HepG2 (cell line): ENCODE results near the gene CIAO3. TPM values are rescaled to one million over a fixed set of nuclear protein-coding genes. Genes with fewer than 3 reads are reported as not detected.

Experiments
- ATAC-seq: fragments of 200-7000 bp; cut with Tn5 transposase; 3 replicates; pipeline ENCODE4 v1.9.1; 2020; ENCODE audit warnings: mild to moderate bottlenecking, moderate library complexity
- BruUV-seq: library from RNA; stranded (reverse); fragments of 400-500 nt; replicated peaks from 2 replicates; lab custom pipeline; 2021; lab: Mats Ljungman, UMichigan
- CTCF ChIA-PET: fragments of 300-600 bp; formaldehyde crosslinking; extraction: SDS; loops from one replicate; lab custom pipeline; 2021; ENCODE audit warnings: low total read pairs, inconsistent platforms, low intra/inter-chr PET ratio; lab: Yijun Ruan, JAX
- POLR2A ChIA-PET: fragments of 350-600 bp; sonication (Branson Sonifier 250); formaldehyde crosslinking; loops from one replicate; lab custom pipeline; 2020; ENCODE audit warnings: antibody characterized with exemption, inconsistent platforms; lab: Yijun Ruan, JAX
- DNase-seq: peaks from one replicate; pipeline ENCODE4 v3.0.0-alpha.2; 2015; ENCODE audit warnings: low spot score
- FAIRE-seq: peaks from 3 replicates; lab custom pipeline; 2011; peaks lifted over from hg19 to GRCh38; lab: Jason Lieb, UNC
- H2AFZ ChIP-seq: one replicate; pipeline ENCODE4 v1.6.1; 2011; ENCODE audit warnings: low read length, inconsistent platforms
- H3K27ac ChIP-seq: fragments of 300-600 bp; 3 replicates; pipeline ENCODE4 v1.8.0; 2011; ENCODE audit warnings: mixed run types, mild to moderate bottlenecking, mixed read lengths, low read length, inconsistent platforms; ENCODE audit not compliant: insufficient read depth; ENCODE audit errors: extremely low read length
- H3K27me3 ChIP-seq, 2 experiments: fragments of 200-600 bp in 1 of 2; 2 replicates in 1 of 2; 3 replicates in 1 of 2; pipeline versions ENCODE4 v1.6.0 to v1.8.0; 2011; ENCODE audit warnings: low read length in 2 of 2, mild to moderate bottlenecking in 2 of 2, moderate library complexity in 2 of 2, inconsistent platforms in 1 of 2; ENCODE audit not compliant: insufficient read depth in 2 of 2, control insufficient read depth in 1 of 2
- H3K36me3 ChIP-seq, 2 experiments: fragments of 200-600 bp in 1 of 2; replicated peaks in 1 of 2; 2 replicates in 1 of 2; 3 replicates in 1 of 2; pipeline versions ENCODE4 v1.5.1 to v1.8.0; 2011; ENCODE audit warnings: low read length in 2 of 2, inconsistent platforms in 1 of 2; ENCODE audit not compliant: insufficient read depth in 2 of 2, control insufficient read depth in 1 of 2
- H3K4me1 ChIP-seq: 2 replicates; pipeline ENCODE4 v1.5.1; 2012; ENCODE audit warnings: low read length, inconsistent platforms; ENCODE audit not compliant: insufficient read depth
- H3K4me2 ChIP-seq: 2 replicates; pipeline ENCODE4 v1.6.0; 2011; ENCODE audit warnings: low read depth, low read length, inconsistent platforms
- H3K4me3 ChIP-seq, 3 experiments: fragments of 200-600 bp in 1 of 3; sonication (generic), shearing (Covaris generic) in 1 of 3; replicated peaks in 1 of 3; 2 replicates each; pipeline ENCODE4 v1.5.1; 2011 to 2016; ENCODE audit warnings: low read length in 3 of 3, inconsistent platforms in 2 of 3, low read depth in 2 of 3, mild to moderate bottlenecking in 2 of 3, control low read depth in 1 of 3, mixed read lengths in 1 of 3; ENCODE audit not compliant: insufficient read depth in 1 of 3
- H3K79me2 ChIP-seq: one replicate; pipeline ENCODE4 v1.6.1; 2011; ENCODE audit warnings: low read length, inconsistent platforms; ENCODE audit not compliant: insufficient read depth
- H3K9ac ChIP-seq: 2 replicates; pipeline ENCODE4 v1.6.0; 2011; ENCODE audit warnings: mild to moderate bottlenecking, low read depth, low read length, inconsistent platforms; ENCODE audit not compliant: insufficient read depth
- H3K9me3 ChIP-seq: 2 replicates; pipeline ENCODE4 v1.5.1; 2012; ENCODE audit warnings: mild to moderate bottlenecking, low read length
- H4K20me1 ChIP-seq: 2 replicates; pipeline ENCODE4 v1.6.0; 2011; ENCODE audit warnings: inconsistent platforms, mild to moderate bottlenecking, low read length, moderate library complexity; ENCODE audit not compliant: insufficient read depth
- CBFB ChIP-seq: sonication (generic); formaldehyde crosslinking; IDR thresholded peaks from 2 replicates; pipeline ENCODE4 v1.4.0; 2020; ENCODE audit warnings: missing genetic modification reagents
- FOXO1 ChIP-seq: sonication (generic); formaldehyde crosslinking; IDR thresholded peaks from 2 replicates; pipeline ENCODE4 v1.4.0; 2020; ENCODE audit warnings: missing genetic modification reagents
- GPN1 ChIP-seq: sonication (generic); formaldehyde crosslinking; IDR thresholded peaks from 2 replicates; pipeline ENCODE4 v1.5.1; 2020; ENCODE audit warnings: missing genetic modification reagents, borderline replicate concordance
- HDAC2 ChIP-seq: sonication (generic); formaldehyde crosslinking; IDR thresholded peaks from 2 replicates; pipeline ENCODE4 v1.4.0; 2020; ENCODE audit warnings: missing genetic modification reagents
- HNRNPLL ChIP-seq: fragments of 200-400 bp; formaldehyde crosslinking; IDR thresholded peaks from 2 replicates; pipeline ENCODE4 v1.6.1; 2017; ENCODE audit warnings: mild to moderate bottlenecking, low read depth, low read length; ENCODE audit not compliant: poor library complexity, severe bottlenecking
- MIXL1 ChIP-seq: IDR thresholded peaks from 2 replicates; pipeline ENCODE4 v1.6.1; 2016
- PBX3 ChIP-seq: sonication (generic); formaldehyde crosslinking; IDR thresholded peaks from 2 replicates; pipeline ENCODE4 v1.8.1; 2023; ENCODE audit warnings: missing genetic modification reagents, inconsistent platforms, borderline replicate concordance
- POLR2AphosphoS5 ChIP-seq: IDR thresholded peaks from 2 replicates; pipeline ENCODE4 v1.6.1; 2012; ENCODE audit warnings: low read depth, low read length
- RARA ChIP-seq: IDR thresholded peaks from 2 replicates; pipeline ENCODE4 v1.6.1; 2016; ENCODE audit warnings: missing genetic modification reagents, missing compliant biosample characterization
- U2AF2 ChIP-seq: fragments of 200-400 bp; formaldehyde crosslinking; IDR thresholded peaks from 2 replicates; pipeline ENCODE4 v1.6.1; 2017; ENCODE audit warnings: low read depth, mild to moderate bottlenecking, low read length
- ZBTB20 ChIP-seq: sonication (generic); formaldehyde crosslinking; IDR thresholded peaks from 2 replicates; pipeline ENCODE4 v1.8.1; 2023; ENCODE audit warnings: missing genetic modification reagents, low read depth, mild to moderate bottlenecking, borderline replicate concordance
- ZNF124 ChIP-seq: sonication (generic); formaldehyde crosslinking; IDR thresholded peaks from 2 replicates; pipeline ENCODE4 v1.4.0; 2020; ENCODE audit warnings: missing genetic modification reagents
- ZNF24 ChIP-seq: fragments of 450-650 bp; IDR thresholded peaks from 2 replicates; pipeline ENCODE4 v1.6.1; 2017; ENCODE audit warnings: antibody characterized with exemption, mild to moderate bottlenecking
- WGBS: methylation state at CpG from one replicate; pipeline ENCODE4 v1.1.6; 2017; ENCODE audit warnings: low lambda C conversion rate; 5-methylcytosine and 5-hydroxymethylcytosine counted together
- in situ Hi-C: cut with HindIII; loops from 2 replicates; pipeline ENCODE4 v1.10.0; 2017; ENCODE audit warnings: low pct_unique_long_range_greater_than_20kb; ENCODE audit not compliant: extremely low pct_ligation_motif_present
- intact Hi-C: fragments of 100-400 bp; cut with micrococcal nuclease; formaldehyde crosslinking; loops from one replicate; pipeline ENCODE4 v1.10.0; 2022; ENCODE audit not compliant: unreplicated experiment
- polyA plus RNA-seq, 8 experiments: library from polyadenylated mRNA; depleted of rRNA in 3 of 8; stranded (reverse) in 7 of 8; unstranded in 1 of 8; fragments of >200 nt; fragmentation: Illumina TruSeq in 4 of 8; extraction: Trizol in 4 of 8; gene quantifications; 2 replicates each; pipeline versions ENCODE4 v1.2.1 to v1.2.3, GENCODE V29; 2011 to 2016; ENCODE audit warnings: low read depth in 4 of 8, missing spikeins in 1 of 8, mixed read lengths in 1 of 8; ENCODE audit not compliant: insufficient read depth in 1 of 8
- total RNA-seq, 5 experiments: library from RNA; depleted of rRNA; stranded (reverse); fragments of >200 nt; fragmentation: Illumina TruSeq; extraction: Trizol; gene quantifications; 2 replicates each; pipeline ENCODE4 v1.2.3, GENCODE V29; 2016; ENCODE audit warnings: low read depth in 1 of 5
- TF ChIP-seq, protein P1 (sequence below): sonication (generic); formaldehyde crosslinking; IDR thresholded peaks from 2 replicates; pipeline ENCODE4 v1.8.1; 2023; ENCODE audit warnings: mild to moderate bottlenecking, missing genetic modification reagents, borderline replicate concordance

CIAO3 gene
- total and polyA plus RNA-seq, 2 of the 13 experiments (the other 11 are each of a cell fraction or from before 2014, with no cell fraction given), result 21.7 to 25.0 TPM

GRCh38 chr16:704047-704446 is 36.8 kb downstream of the CIAO3 start:
- Histone ChIP-seq H3K4me1 (no peaks in the 10 kb centered on the region), H3K4me3 (no peak overlapping the region), H2AFZ (no peak overlapping the region), H3K9me3 (no peaks in the 10 kb centered on the region), H3K36me3 (no peaks in the 10 kb centered on the region), H3K79me2 (no peaks in the 10 kb centered on the region), H3K27ac (no peak overlapping the region), H4K20me1 (peaks cover 3% of the 10 kb centered on the region; the same call in 1 of the 2 replicates), H3K4me2 (no peak overlapping the region), H3K9ac (no peak overlapping the region), H3K27me3 (peaks cover 32 to 79% of the 10 kb centered on the region in 2 experiments)
- POLR2A ChIA-PET, result no interaction called here
- FAIRE-seq (no peak), ATAC-seq (no peak), DNase-seq (no peak)
- intact Hi-C loops (no loop called here), in situ Hi-C loops (no loop called here)
- WGBS, result 4% methylated on average over 5 of the region's 7 CpGs
- CTCF ChIA-PET, result no interaction called here
- no TSS peak for BruUV-seq
- TF ChIP-seq HDAC2 (CRISPR knock-in tag), result no peak
- no peak for TF ChIP-seq ZBTB20 (CRISPR knock-in tag)
- TF ChIP-seq, protein P1, sequence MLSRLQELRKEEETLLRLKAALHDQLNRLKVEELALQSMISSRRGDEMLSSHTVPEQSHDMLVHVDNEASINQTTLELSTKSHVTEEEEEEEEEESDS (CRISPR knock-in tag), result no peak
- no peak for TF ChIP-seq ZNF24
- no peak for TF ChIP-seq FOXO1
- TF ChIP-seq CBFB (CRISPR knock-in tag), result no peak
- no peak for TF ChIP-seq U2AF2
- TF ChIP-seq POLR2AphosphoS5, result no peak
- no peak for TF ChIP-seq PBX3 (CRISPR knock-in tag)
- TF ChIP-seq HNRNPLL, result no peak
- no peak for TF ChIP-seq MIXL1
- no peak for TF ChIP-seq RARA
- no peak for TF ChIP-seq ZNF124
- no peak for TF ChIP-seq GPN1 (CRISPR knock-in tag)
